ENCODE results near the gene SH3RF3.

SH3RF3 gene

DNA sequence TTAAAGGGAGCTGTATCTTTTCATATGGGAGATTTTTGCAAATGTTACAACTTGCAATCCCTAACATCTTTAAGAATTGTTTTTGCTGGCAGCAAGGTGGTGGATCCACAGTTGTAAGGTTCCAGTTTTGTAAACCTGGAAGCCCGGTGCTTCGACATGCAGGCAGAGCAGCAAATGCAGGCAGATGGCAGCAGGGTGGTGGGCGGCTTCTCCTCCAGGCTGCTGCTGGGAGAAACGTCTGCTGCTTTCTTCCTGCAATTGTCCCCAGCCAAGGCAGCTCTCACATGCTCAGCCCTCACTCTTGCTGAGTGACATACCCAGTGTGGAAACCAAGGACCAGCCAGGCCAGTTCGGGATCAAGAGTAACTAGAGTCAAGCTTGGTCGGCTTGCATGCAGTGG lies 318.8 kb downstream of the SH3RF3 start:
- no peak for DNase-seq

DNA sequence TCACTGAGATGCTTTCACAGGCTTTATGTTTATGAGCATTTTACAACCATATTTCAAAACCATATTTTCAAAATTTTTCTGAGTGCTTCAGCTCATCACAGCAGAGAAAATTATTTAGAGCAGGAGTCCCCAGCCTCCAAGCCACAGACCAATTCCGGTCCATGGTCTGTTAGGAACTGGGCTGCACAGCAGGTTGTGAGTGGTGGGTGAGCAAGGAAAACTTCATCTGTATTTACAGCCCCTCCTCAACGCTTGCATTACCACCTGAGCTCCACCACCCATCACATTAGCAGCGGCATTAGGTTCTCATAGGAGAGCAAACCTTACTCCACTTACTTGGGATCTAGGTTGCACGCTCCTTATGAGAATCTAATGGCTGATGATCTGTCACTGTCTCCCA lies 319.2 kb downstream of the SH3RF3 start:
- DNase-seq, result no peak

DNA sequence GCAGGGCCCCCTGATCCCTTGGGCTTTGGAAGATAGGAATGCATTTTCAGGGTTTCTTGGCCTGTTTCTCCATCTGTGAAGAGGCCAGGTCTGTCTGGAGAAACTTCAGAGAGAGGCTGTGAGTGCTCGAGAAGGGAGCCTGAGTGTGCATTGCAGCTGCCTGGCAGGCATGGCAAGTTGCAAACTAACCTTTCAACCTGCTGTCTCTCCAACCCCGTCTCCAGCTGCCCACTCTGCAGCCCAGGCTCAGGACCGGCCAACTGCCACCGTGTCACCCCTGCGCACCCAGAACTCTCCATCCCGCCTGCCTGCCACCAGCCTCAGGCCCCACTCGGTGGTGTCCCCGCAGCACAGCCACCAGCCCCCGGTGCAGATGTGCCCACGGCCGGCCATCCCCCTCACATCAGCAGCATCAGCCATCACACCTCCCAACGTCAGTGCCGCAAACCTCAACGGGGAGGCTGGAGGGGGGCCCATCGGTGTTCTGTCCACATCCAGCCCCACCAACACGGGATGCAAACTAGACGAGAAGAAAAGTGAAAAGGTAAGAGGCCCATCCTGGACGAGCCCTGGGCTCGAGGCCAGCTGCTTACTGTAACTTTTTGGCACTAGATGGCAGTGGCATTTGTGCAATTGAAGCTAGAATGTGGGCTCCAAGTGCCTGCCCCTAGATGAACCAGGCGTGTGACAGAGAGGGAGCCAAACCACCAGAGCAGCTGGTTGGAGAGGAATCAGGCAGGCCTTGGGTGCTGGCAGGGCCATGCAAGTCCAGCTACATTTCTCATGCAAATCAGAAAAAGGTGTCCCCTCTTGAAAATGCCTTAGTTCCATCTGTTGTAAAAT lies 320.2 kb downstream of the SH3RF3 start:
- DNase-seq, result no peak

DNA sequence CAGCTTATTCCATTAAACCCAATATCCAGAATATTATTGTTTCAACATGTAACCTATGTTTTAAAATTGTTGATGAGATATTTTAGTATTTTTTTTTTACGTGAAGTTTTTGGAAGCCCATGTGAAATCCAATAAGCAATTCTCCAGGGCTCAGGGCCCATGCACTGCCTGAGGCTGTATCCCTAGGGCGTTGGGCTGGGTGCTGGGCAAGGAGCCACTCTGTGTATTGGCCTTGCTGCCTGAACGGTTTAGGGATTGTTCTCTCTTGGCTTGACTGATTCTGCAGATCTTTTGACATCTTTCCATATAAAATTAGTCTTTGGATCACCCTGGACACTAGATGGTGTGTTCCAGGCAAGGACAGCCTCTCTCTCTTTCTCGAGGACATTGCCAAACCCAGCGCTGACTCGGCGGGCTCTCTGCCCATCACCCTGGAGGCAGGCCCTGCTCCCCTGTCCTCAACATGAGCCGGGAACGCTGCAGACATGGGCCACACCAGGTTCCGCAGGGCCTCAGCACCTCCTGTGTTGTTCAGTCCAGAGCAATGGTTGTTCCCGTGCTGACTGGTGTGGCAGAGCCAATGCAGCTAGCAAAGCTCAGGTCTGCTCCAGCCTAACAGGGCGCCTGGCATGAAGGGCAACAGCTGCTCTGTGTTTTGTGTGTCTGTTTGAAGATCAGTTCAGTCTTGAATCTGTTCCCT lies 321.7 kb downstream of the SH3RF3 start:
- no peak for DNase-seq

DNA sequence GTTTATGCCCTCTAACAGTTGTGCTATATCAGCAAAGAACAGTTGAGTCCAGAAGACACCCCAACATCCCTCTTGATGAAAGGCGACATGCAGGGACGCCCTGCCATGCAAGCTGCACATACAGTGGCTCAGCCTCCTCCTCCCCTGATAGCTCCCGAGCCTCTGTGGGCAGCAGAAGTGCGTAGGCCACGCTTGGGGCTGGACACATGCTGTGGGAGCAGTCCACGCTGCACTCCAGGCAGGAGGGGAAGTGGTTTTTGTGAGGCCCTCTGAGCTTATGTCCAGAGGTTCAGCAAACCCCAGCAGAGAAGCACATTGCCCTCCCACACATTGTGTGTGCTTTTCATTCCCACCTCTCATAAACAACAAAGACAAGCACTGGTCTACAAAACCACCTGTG lies 322.7 kb downstream of the SH3RF3 start:
- no peak for DNase-seq

DNA sequence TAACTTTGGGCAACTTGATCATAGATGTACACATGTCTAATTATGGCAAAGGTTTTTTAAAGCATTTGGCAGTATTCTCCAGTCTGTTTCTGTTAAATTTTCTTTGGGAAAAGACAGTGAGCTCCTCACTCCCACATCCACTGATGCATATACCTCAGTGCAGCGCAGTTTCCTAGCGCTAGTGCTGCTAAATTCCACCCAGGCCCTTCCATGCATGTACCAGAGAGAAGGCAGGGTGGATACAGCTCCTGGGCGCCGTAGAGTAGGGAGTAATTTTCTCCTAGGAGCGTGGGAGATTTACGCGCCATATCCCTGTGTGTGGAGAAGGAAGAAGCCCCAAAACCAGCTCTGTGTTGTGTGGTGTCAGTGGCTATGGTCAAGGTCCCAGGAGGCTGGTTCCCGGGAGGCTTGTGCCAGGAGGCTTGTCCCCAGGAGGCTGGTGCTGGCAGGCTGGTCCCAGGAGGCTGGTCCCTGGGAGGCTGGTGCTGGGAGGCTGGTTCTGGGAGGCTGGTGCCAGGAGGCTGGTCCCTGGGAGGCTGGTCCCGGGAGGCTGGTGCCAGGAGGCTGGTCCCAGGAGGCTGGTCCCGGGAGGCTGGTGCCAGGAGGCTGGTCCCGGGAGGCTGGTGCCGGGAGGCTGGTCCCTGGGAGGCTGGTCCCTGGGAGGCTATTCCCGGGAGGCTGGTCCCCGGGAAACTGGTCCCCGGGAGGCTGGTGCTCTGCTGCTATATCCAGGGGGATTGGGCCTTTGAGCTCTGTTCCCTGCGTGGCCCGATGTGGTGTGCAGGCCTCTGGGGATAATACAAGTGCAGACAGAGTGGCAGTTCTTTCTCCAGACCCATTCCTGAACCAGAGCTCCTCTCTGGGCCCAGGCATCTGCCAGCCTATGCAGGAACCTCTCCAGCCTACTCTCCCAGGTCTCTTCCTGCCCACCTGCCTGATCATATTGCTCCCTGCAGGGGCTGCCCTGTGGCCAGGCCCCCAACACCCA lies 323.6 kb downstream of the SH3RF3 start:
- DNase-seq, result no peak

DNA sequence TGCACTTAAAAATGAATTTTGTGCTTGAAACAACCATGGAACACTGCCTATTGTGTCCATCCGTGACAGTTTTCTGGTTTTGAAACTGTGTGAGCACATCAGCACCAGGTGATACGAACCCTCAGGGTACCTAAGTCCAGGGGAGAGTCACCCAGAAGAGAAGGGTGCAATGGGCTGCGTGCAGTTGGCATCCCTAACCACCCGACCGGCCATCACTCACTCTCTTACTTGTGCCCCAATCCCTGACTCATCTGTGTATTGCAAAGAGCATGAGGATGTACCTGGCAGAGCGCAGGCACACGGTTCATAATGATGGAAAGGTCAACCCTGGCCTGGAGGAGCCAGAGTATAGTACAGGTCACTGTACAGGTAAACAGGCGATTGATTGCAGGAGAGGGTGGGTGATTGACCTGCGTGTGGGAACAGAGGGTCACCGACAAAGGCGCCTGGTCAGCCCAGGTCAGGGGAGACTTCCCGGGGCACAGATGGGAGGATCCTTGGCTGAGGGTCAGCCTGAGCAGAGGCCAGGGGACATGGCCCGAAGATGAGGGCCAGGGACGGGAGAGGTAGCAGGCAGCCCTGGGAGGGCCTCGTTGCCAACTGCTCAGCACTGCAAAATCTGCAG lies 324.5 kb downstream of the SH3RF3 start:
- no peak for DNase-seq

DNA sequence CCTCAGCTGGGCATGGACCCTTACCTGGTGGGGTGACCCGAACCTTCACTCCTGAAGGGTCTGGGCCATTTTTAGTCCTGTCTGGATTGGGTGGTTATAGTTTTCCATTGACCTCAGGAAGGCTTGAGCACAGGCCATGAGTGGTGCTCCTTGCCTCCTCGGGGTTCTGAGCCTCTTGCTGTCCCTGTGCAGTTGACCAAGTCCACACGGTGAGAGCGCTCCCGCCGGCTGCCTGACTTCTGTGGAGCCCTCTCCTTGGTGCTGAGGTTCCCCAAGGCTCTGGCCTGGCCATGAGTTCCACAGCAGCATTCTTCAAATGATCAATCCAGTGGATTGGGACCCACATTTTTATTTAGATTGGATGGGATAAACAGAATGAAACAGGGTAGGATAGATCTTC lies 325.3 kb downstream of the SH3RF3 start:
- DNase-seq, result no peak

DNA sequence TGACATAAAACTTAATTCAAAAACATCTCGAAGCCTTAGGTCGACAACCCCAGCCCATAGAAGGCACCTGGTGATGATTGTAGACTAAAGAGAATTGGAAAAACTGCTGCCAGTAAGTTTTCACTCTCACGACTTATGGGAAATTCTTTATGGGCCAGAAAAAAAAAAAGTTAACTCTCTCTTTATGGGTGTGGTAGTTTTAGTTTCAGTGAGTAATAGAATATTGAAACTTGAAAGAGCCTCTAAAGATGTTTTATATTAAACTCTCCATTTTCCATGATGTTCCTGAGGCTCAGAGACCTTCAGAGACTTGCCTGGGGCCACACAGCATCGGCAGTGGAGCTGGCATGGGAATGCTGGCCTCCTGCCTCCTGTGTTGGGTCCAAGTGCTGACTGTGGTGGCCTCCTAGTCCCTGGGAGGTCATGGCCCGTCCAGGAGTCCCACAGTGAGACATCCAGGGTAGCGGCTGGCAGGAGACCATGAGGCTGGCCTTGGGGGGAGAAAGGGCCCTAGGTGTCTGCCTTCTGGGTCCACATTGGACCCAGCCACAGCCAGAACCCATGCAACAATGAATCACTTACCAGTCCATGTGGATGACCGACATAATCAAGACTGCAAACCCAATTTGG lies 325.9 kb downstream of the SH3RF3 start:
- no peak for DNase-seq

DNA sequence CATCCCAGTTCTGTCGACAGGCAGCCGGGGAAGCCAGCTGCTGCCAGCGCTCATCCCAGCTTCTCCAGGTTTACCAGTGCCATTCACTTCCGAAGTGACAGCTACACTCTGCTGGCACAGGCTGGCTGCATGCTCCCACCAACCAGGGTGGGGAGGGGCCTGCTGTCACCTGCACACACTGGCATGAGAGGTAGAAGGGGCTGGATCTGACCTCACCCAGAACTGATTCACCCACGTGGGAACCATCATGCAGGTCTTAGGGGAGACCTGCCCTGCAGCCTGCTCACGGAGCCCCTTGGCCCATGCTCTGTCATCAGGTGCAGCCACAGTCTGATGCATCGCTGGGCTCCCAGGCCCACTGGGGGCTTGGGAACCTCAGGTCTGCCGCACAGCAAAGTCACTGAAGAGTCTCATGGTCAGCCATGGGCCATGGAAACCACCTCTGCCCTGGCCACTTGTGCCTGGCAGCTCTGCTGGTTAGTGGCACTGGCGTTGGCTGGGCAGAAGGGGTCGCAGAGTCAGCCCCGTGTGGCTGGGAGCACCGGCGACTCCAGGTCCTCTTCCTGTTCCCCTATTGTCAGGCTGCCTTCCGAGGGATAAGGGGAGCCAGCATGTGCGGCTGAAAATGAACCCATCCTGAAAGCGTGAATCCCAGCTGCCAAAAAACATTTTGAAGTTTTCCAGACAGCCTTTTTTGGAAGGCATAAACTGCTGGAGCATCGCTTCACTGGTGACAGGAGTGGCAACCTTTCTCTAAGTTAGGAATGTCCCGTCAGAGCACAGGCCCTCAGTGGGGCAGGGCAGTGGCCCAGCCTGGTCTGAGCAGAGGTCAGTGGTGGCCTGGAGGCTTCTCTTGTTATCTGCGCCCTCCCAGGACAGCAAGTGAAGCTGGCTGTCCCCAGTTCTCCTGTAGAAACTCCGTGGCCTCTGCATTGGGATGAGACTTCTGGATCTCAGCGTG lies 327.0 kb downstream of the SH3RF3 start:
- DNase-seq, result no peak

DNA sequence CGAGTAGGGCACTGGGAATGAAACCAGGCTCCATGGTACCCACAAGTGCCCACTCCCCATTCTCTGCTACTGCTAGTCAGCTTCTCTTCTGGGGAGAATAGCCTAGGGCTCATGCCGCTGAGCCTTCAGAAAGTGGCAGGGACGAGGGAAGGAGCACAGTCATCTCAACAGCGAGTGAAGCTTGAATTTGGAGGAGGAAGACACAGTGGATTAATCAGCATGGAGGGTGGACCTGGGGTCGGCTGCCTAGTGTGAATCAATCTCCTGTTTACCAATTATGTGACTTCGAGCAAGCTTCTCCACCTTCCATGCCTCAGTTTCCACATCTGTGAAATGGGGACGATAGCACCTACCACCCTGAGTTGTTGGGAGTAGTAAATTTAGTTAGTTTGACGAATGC lies 327.8 kb downstream of the SH3RF3 start:
- DNase-seq, result no peak

DNA sequence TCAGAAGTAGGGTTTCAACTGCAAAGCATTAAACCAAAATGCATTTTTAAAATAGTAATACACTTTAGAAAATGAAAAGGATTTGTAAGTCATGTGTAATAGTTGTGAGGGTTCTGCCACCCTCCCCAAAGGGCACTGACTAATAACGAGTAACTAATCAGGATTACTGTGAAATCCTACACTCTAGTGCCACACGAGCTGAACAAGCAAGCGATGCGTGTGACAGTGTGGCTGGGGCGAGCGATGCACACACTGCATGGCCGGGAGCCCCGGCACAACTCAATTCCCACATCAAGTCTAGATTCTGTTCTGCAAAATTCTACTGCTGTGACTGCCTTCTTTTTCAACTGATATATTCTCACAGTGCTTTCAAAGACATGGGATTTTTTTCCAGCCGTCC lies 328.4 kb downstream of the SH3RF3 start:
- DNase-seq, result no peak

DNA sequence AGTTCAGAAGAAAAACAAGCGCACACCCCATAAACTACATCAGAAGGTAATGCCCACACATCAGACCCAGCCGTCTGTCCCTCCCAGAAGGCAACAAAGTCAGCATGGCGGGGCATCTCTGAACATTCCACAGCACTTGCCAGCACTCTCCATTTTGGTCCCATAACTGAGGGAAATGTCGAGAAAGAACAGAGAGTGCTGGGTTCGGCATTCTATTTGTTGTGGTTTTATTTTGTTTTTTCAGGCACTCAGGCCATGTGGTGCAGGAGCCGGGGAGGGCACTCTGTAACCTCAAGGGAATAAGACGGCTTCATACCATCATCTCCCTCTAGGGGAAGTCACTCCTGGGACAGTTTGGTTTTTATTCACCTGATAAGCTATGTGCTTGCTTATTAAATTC lies 328.8 kb downstream of the SH3RF3 start:
- DNase-seq, result no peak

DNA sequence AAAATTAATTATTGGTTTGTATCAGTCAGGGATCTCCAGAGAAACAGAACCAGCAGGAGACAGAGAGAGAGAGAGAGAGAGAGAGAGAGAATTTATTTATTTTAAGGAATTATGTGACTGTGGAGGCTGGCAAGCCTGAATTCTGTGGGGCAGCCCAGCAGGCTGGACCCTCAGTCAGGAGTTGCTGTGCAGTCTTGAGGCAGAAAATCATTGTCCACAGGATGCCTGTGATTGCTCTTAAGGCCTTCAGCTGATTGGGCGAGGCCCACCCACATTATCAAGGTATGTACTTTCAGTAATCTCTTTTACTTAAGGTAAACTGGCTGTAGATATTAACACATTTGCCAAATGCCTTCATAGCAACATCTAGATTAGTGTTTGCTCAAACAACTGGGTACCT lies 329.5 kb downstream of the SH3RF3 start:
- no peak for DNase-seq

DNA sequence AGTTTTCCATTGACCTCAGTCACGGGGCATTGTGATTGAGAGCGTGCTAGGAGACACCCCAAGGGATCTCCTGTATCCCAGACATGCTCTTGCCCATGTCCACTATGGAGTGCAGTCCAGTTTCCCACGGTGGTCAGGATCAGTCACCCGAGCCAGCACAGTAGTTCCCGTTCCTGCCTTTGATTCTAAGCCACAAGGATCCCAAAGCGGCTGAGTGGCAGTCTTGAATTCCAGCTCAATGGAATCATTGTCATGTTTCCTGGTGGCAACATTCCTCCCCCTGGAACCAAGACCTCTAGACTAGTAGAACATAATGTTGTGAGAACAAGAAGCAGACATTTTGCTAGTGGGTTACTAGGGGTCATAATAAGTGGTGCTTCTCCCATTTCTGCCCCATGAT lies 330.5 kb downstream of the SH3RF3 start:
- DNase-seq, result no peak

DNA sequence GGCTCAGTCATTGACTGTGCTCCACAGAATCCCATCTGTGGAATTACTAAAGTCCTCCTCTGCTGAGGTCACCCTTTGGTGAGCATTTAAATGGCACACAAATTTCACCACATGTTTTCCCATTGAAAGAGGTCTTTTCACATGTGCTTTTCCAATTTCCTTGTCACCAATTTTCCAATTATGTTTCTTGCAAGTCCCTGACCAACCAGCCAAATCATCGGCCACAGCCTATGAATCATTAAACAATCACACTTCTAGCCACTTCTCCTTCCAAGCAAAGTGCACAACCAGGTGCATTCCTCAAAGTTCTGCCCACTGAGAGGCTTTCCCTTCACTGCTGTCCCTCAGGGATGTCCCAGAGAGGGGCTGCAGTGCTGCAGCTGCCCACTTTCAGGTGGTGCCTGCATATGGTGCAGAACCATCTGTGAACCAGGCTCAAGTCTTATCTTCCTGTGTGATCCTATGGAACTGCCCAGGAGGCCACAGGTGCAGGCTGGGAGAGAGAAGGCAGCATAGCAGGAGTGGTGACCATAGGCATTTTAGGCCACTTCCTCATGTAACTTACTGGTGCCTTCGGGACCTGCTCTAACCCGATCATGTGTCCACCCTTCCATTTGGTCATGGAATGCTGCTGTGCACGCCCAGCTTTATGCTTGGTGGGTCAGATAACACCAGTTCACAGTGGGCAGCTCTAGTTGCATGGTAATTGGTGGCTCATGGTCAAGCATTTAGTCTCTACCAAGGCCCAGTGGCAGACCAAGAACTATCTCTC lies 331.7 kb downstream of the SH3RF3 start:
- no peak for DNase-seq

DNA sequence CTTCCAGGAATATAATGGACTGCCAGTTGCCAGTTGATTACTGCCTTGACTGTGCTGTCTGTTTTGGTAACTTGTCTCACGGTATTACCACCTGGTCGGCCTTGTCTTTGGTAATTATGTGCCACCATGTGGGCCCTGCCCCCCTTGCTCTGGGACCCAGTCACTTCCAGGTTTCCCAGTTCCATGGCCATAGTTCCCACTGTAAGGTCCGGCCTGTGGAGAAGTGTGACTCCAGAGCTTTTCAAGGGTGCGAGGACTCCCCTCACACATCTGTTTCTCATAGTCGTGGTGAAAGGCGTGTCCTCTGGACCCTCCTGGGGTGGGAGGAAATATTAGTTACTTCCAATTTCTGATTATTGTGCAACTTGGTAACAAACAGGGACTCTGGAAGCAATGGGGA lies 334.2 kb downstream of the SH3RF3 start:
- no peak for DNase-seq

DNA sequence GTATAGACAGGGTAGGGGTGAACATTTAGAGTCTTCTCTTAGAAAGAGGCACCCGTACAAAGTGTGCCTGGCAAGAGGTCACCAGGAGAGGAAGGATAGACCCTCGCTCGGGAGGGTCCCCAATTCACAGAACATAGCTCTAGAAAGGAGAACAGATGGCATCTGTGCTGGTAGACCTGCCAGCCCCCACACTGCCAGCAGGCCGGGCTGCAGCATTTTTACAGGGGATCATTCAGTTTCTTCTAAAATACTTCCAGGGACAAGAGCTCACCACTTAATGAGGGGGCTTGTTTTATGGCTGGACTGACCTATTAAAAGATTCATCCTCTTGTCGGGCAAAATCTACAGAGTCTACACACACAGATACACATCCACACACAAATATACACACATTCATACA lies 334.9 kb downstream of the SH3RF3 start:
- no peak for DNase-seq

DNA sequence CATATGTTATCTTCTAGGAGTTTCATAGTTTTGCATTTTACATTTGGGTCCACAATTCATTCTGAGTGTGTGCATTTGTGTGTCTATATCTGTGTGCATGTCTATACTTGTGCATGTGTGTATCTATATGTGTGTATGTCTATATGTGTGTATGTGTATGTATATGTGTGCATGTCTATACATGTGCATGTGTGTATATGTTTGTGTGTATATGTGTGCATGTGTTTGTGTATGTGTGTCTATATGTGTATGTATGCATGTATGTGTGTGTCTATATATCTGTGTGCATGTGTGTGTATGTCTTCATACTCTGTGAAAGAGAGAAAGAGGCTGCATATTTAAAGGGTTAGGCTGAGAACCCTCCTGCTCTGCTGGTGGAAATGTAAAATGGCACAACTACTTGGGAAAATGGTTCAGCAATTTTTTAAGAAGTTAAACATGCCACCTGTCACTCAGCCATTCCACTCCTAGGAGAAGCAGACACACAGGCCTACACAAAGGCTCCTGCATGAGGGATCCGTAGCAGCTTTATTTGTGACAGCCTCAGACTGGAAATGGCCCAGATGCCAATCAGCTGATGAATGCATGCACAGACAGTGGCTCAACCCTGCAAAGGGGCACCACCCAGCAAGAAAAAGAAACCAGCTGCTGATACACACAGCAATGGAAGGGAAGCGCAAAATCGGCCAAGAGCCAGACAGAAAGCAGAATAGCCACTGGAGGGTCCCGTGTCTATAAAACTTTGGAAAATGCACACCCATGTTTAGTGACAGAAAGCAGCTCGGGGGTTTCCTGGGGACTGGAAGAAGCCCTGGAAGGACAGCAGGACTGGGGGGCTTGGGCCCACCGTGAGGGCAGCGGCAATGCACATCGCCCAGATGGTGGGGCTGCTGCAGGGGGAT lies 337.9 kb downstream of the SH3RF3 start:
- no peak for DNase-seq

Measured in activated CD4-positive, alpha-beta T cell treated with anti-CD3 and anti-CD28 coated beads, Interleukin-2, amount 50 U/mL, for 4 hours (primary cell).